GM12878 (cell line): Measurements from ENCODE around the gene OAF. TPM values are rescaled to one million over a fixed set of nuclear protein-coding genes. Genes with fewer than 3 reads are reported as not detected.

Experiments used
- BACH1 ChIP-seq: fragments of 450-650 bp; IDR thresholded peaks from 2 replicates; pipeline ENCODE4 v1.6.1; 2017; ENCODE audit warnings: mild to moderate bottlenecking, borderline replicate concordance
- CBX3 ChIP-seq: fragments of 200-600 bp; sonication (generic); IDR thresholded peaks from 2 replicates; pipeline ENCODE4 v1.6.1; 2016; ENCODE audit warnings: low read depth, borderline replicate concordance
- EED ChIP-seq: sonication (generic); IDR thresholded peaks from 2 replicates; pipeline ENCODE4 v1.6.1; 2016; ENCODE audit warnings: antibody characterized with exemption, low read depth
- EZH2 ChIP-seq: IDR thresholded peaks from 2 replicates; pipeline ENCODE4 v1.6.1; 2012; ENCODE audit warnings: low read depth, mild to moderate bottlenecking, control low read depth, inconsistent platforms, low read length, borderline replicate concordance; ENCODE audit not compliant: control insufficient read depth
- HCFC1 ChIP-seq: fragments of 150-350 bp; IDR thresholded peaks from 2 replicates; pipeline ENCODE4 v1.6.1; 2014; ENCODE audit warnings: low read length
- HDGF ChIP-seq: fragments of 450-650 bp; IDR thresholded peaks from 2 replicates; pipeline ENCODE4 v1.6.1; 2016; ENCODE audit warnings: antibody characterized with exemption
- KDM1A ChIP-seq: fragments of 200-600 bp; sonication (generic); IDR thresholded peaks from 2 replicates; pipeline ENCODE4 v1.6.1; 2016; ENCODE audit warnings: borderline replicate concordance
- RAD21 ChIP-seq: IDR thresholded peaks from 2 replicates; pipeline ENCODE4 v1.6.1; 2011; ENCODE audit warnings: mild to moderate bottlenecking, low read depth, low read length, moderate library complexity; ENCODE audit not compliant: insufficient read depth
- RAD51 ChIP-seq: fragments of 450-650 bp; IDR thresholded peaks from 2 replicates; pipeline ENCODE4 v1.6.1; 2016; ENCODE audit warnings: moderate library complexity, mild to moderate bottlenecking, inconsistent platforms
- polyA plus RNA-seq, 11 experiments: library from polyadenylated mRNA; depleted of rRNA in 4 of 11; unstranded in 6 of 11; stranded (reverse) in 5 of 11; fragments of >200 nt; fragmentation: Nextera tagmentation in 4 of 11; fragmentation: Illumina TruSeq in 1 of 11; extraction: Ambion mirVana in 4 of 11; extraction: Trizol in 1 of 11; gene quantifications; 1 replicate in 1 of 11; 2 replicates in 10 of 11; pipeline versions ENCODE4 v1.2.1 to v1.2.3, GENCODE V29; 2011 to 2016; ENCODE audit warnings: inconsistent platforms in 2 of 11, missing spikeins in 2 of 11, low read depth in 1 of 11
- total RNA-seq, 4 experiments: library from RNA; depleted of rRNA in 3 of 4; stranded (reverse); fragments of >200 nt in 3 of 4; fragmentation: Illumina TruSeq in 1 of 4; extraction: Trizol in 1 of 4; gene quantifications; 2 replicates each; pipeline versions ENCODE4 v1.2.1 to v1.2.3, GENCODE V29; 2013 to 2021
- TF ChIP-seq, protein P1 (sequence below): IDR thresholded peaks from 2 replicates; pipeline ENCODE4 v1.6.1; 2012; ENCODE audit warnings: improper control_type of control experiment, low read depth, low read length; ENCODE audit not compliant: insufficient replicate concordance
- TF ChIP-seq, protein P2 (sequence below): fragments of 450-650 bp; IDR thresholded peaks from 2 replicates; pipeline ENCODE4 v1.6.1; 2017; ENCODE audit warnings: mild to moderate bottlenecking, low read depth, inconsistent platforms; ENCODE audit not compliant: poor library complexity, severe bottlenecking

Gene OAF
- total and polyA plus RNA-seq, 10 of the 15 experiments (the other 5 are each of a cell fraction or from before 2014, with no cell fraction given), result 0.10 to 4.7 (median 1.1) TPM

DNA sequence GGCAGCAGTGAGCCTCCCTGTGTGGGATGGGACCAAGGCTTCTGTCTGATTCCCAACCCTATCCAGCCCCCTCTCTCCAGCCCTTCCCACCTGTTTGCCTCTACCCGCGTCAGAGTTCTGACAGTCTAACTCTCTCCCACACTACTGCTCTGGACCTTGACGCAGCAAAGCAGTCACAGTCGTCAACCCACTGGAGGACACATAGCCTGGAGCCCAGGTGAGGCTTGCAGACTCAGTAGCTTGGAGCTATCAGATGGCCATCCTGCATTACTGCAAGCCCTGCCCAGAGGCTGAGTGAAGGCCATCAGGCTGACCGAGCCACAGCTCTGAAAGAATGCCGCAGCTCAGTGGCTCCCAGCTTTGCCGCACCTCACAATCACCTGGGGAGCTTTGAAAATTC, 3.7 kb downstream of the OAF start (continued):
- TF ChIP-seq, protein P1, sequence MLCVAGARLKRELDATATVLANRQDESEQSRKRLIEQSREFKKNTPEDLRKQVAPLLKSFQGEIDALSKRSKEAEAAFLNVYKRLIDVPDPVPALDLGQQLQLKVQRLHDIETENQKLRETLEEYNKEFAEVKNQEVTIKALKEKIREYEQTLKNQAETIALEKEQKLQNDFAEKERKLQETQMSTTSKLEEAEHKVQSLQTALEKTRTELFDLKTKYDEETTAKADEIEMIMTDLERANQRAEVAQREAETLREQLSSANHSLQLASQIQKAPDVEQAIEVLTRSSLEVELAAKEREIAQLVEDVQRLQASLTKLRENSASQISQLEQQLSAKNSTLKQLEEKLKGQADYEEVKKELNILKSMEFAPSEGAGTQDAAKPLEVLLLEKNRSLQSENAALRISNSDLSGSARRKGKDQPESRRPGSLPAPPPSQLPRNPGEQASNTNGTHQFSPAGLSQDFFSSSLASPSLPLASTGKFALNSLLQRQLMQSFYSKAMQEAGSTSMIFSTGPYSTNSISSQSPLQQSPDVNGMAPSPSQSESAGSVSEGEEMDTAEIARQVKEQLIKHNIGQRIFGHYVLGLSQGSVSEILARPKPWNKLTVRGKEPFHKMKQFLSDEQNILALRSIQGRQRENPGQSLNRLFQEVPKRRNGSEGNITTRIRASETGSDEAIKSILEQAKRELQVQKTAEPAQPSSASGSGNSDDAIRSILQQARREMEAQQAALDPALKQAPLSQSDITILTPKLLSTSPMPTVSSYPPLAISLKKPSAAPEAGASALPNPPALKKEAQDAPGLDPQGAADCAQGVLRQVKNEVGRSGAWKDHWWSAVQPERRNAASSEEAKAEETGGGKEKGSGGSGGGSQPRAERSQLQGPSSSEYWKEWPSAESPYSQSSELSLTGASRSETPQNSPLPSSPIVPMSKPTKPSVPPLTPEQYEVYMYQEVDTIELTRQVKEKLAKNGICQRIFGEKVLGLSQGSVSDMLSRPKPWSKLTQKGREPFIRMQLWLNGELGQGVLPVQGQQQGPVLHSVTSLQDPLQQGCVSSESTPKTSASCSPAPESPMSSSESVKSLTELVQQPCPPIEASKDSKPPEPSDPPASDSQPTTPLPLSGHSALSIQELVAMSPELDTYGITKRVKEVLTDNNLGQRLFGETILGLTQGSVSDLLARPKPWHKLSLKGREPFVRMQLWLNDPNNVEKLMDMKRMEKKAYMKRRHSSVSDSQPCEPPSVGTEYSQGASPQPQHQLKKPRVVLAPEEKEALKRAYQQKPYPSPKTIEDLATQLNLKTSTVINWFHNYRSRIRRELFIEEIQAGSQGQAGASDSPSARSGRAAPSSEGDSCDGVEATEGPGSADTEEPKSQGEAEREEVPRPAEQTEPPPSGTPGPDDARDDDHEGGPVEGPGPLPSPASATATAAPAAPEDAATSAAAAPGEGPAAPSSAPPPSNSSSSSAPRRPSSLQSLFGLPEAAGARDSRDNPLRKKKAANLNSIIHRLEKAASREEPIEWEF, result no peak
- TF ChIP-seq KDM1A (no peak), HCFC1 (no peak), CBX3 (no peak), HDGF (no peak), BACH1 (no peak), RAD51 (no peak), EZH2 (no peak), EED (no peak), RAD21 (no peak)
- TF ChIP-seq, protein P2, sequence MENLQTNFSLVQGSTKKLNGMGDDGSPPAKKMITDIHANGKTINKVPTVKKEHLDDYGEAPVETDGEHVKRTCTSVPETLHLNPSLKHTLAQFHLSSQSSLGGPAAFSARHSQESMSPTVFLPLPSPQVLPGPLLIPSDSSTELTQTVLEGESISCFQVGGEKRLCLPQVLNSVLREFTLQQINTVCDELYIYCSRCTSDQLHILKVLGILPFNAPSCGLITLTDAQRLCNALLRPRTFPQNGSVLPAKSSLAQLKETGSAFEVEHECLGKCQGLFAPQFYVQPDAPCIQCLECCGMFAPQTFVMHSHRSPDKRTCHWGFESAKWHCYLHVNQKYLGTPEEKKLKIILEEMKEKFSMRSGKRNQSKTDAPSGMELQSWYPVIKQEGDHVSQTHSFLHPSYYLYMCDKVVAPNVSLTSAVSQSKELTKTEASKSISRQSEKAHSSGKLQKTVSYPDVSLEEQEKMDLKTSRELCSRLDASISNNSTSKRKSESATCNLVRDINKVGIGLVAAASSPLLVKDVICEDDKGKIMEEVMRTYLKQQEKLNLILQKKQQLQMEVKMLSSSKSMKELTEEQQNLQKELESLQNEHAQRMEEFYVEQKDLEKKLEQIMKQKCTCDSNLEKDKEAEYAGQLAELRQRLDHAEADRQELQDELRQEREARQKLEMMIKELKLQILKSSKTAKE, result no peak
